Activated CD4-positive, alpha-beta T cell treated with anti-CD3 and anti-CD28 coated beads, Interleukin-2, Interleukin-4, amounts not matched to agents 100 ng/mL and 50 ng/mL, durations not matched to agents 16 hours and 8 hours (primary cell): Measurements from ENCODE around the gene GPER1.

Source experiments
- DNase-seq: peaks from one replicate; pipeline ENCODE4 v3.0.0-alpha.2; 2020; ENCODE audit warnings: low spot score

The GPER1 gene

GRCh38 chr7:1090686-1091643, 3.1 kb downstream of the GPER1 start:
- DNase-seq, result no peak

GRCh38 chr7:1091644-1092027, 3.7 kb downstream of the GPER1 start:
- DNase-seq, result no peak

GRCh38 chr7:1092161-1092632, 4.3 kb downstream of the GPER1 start:
- no peak for DNase-seq

GRCh38 chr7:1092806-1093501, 5.0 kb downstream of the GPER1 start:
- no peak for DNase-seq

- DNase-seq, result no peak
Measured at GRCh38 chr7:1093502-1093843, 5.6 kb downstream of the GPER1 start.

- DNase-seq, result no peak
Measured at GRCh38 chr7:1093916-1094508, 6.1 kb downstream of the GPER1 start.

- DNase-seq, result no peak
Measured at GRCh38 chr7:1094870-1095269, 7.0 kb downstream of the GPER1 start.

GRCh38 chr7:1095621-1096155, 7.8 kb downstream of the GPER1 start:
- no peak for DNase-seq

GRCh38 chr7:1096156-1097119, 8.5 kb downstream of the GPER1 start:
- DNase-seq, result no peak

- no peak for DNase-seq
Measured at GRCh38 chr7:1097120-1097504, 9.2 kb downstream of the GPER1 start.

GRCh38 chr7:1098243-1099153, 10.6 kb downstream of the GPER1 start:
- no peak for DNase-seq

GRCh38 chr7:1099154-1099542, 11.2 kb downstream of the GPER1 start:
- DNase-seq, result no peak

- no peak for DNase-seq
Measured at GRCh38 chr7:1099637-1100036, 11.7 kb downstream of the GPER1 start.

- DNase-seq, result no peak
Measured at GRCh38 chr7:1100386-1100785, 12.5 kb downstream of the GPER1 start.

- no peak for DNase-seq
Measured at GRCh38 chr7:1100834-1101562, 13.1 kb downstream of the GPER1 start.

- DNase-seq, result no peak
Measured at GRCh38 chr7:1101563-1102431, 13.9 kb downstream of the GPER1 start.

- DNase-seq, result peak; percentile 78
Measured at GRCh38 chr7:1103009-1103788, 15.3 kb downstream of the GPER1 start.
